NCI-H345 treated with DMSO at 0.1 percent for 48 hours (cell line): Measurements from ENCODE around the gene DUSP15.
"Not testable (repeated sequence)": the region's sequence is repeated elsewhere in the genome, so short reads cannot be mapped to it uniquely, and the experiment has no call there.

Source experiments
- DNase-seq: peaks from one replicate; lab custom pipeline; 2025; ENCODE audit not compliant: unreplicated experiment; lab: John Stamatoyannopoulos, UW

The DUSP15 gene

GRCh38 chr20:31869942-31870725 lies at the start of gene DUSP15, which contains the start of gene TTLL9:
DUSP15 (minus strand) TSS chr20:31870527; CDS start chr20:31870337, 190 bp downstream.
TTLL9 (plus strand) TSS chr20:31870634; CDS start chr20:31871127, 493 bp downstream.
- no peak for DNase-seq

- no peak for DNase-seq
Measured at GRCh38 chr20:31919410-31920155, 49.3 kb upstream of the DUSP15 start.

GRCh38 chr20:31918466-31919105 lies 48.3 kb upstream of the DUSP15 start:
- DNase-seq = no peak

GRCh38 chr20:31917962-31918412 lies 47.7 kb upstream of the DUSP15 start:
- DNase-seq = not testable (repeated sequence)

GRCh38 chr20:31916708-31917107 lies 46.4 kb upstream of the DUSP15 start:
- no peak for DNase-seq

- no peak for DNase-seq
Measured at GRCh38 chr20:31915491-31916280, 45.4 kb upstream of the DUSP15 start.

- DNase-seq = no peak
Measured at GRCh38 chr20:31914170-31914569, 43.8 kb upstream of the DUSP15 start.

- DNase-seq = no peak
Measured at GRCh38 chr20:31913431-31914157, 43.3 kb upstream of the DUSP15 start.

GRCh38 chr20:31910071-31910803 lies 39.9 kb upstream of the DUSP15 start:
- no peak for DNase-seq

GRCh38 chr20:31909253-31910070 lies 39.1 kb upstream of the DUSP15 start:
- no peak for DNase-seq

GRCh38 chr20:31908424-31908823 lies 38.1 kb upstream of the DUSP15 start:
- DNase-seq = no peak

GRCh38 chr20:31908016-31908415 lies 37.7 kb upstream of the DUSP15 start:
- DNase-seq = no peak

- DNase-seq = no peak
Measured at GRCh38 chr20:31907046-31907445, 36.7 kb upstream of the DUSP15 start.

- no peak for DNase-seq
Measured at GRCh38 chr20:31906001-31906400, 35.7 kb upstream of the DUSP15 start.

GRCh38 chr20:31903627-31904386 lies 33.5 kb upstream of the DUSP15 start:
- DNase-seq = no peak

- DNase-seq = no peak
Measured at GRCh38 chr20:31901615-31902014, 31.3 kb upstream of the DUSP15 start.

GRCh38 chr20:31897541-31897940 lies 27.2 kb upstream of the DUSP15 start:
- no peak for DNase-seq

- DNase-seq = no peak
Measured at GRCh38 chr20:31896049-31896448, 25.7 kb upstream of the DUSP15 start.
